Loucy (cell line): Measurements from ENCODE around the gene TLK2.
"Not testable (repeated sequence)": the region's sequence is repeated elsewhere in the genome, so short reads cannot be mapped to it uniquely, and the experiment has no call there.

Source experiments
- CTCF ChIP-seq: fragments of 200-600 bp; sonication (generic); conservative IDR thresholded peaks from 2 replicates; pipeline ENCODE4 v1.5.1; 2014; ENCODE audit warnings: mild to moderate bottlenecking, antibody characterized with exemption, low read length
- EZH2phosphoT487 ChIP-seq: fragments of 200-600 bp; IDR thresholded peaks from 2 replicates; pipeline ENCODE4 v1.6.1; 2018; ENCODE audit warnings: antibody characterized with exemption, mild to moderate bottlenecking, moderate library complexity, borderline replicate concordance

DNA sequence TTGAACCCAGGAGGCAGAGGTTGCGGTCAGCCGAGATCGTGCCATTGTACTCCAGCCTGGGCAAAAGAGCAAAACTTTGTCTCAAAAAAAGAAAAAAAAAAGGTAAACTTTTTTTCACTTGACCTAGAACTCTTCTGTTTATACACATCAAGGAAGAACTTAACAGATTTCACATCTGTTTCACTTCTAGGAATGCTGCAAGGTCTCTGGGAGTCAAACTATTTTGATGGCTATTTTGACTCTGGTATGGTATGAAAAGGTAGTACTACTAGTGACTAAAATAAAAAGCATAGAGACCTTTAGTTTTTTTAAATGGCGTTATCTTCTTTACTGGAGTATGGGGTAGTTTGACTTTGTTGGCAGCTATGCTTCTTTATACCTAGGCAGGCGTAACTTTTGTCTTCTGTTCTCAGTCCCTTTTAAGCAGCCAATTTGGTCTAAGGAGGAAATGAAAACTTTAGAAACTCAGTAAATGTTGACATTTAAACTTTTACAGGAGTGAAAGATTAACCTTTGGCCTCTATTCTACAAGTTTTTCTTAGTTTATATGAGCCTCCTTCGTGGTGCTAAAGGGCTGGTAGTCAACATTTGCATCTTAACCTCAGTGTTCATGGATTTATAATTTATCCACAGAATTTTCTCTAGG, 28.7 kb downstream of the TLK2 start:
- TF ChIP-seq CTCF, EZH2phosphoT487: not testable (repeated sequence)
